H1 (cell line): ENCODE data around the gene UQCR10. TPM values are rescaled to one million over a fixed set of nuclear protein-coding genes. Genes with fewer than 3 reads are reported as not detected.

Source experiments
- CTCF ChIA-PET: fragments of 300-600 bp; sonication (Branson Sonifier 250); formaldehyde crosslinking; loops from one replicate; lab custom pipeline; 2021; ENCODE audit not compliant: partially characterized antibody; lab: Charles Lee
- POLR2A ChIA-PET: fragments of 300-600 bp; sonication (Branson Sonifier 250); formaldehyde crosslinking; loops from one replicate; lab custom pipeline; 2021; ENCODE audit warnings: inconsistent platforms; ENCODE audit not compliant: partially characterized antibody; lab: Charles Lee
- DNase-seq, 2 experiments: peaks; one replicate each; pipeline versions ENCODE4 v3.0.0 to v3.0.0-alpha.2; 2010 to 2022; ENCODE audit warnings: low spot score in 2 of 2, low read depth in 1 of 2, mixed read lengths in 1 of 2
- FAIRE-seq: peaks from 2 replicates; lab custom pipeline; 2011; peaks lifted over from hg19 to GRCh38; lab: Jason Lieb, UNC
- H2AFZ ChIP-seq: 2 replicates; pipeline ENCODE4 v1.8.1; 2012; ENCODE audit warnings: low read length, inconsistent platforms
- H2AK5ac ChIP-seq: 2 replicates; pipeline ENCODE4 v1.6.1; 2013; ENCODE audit warnings: low read depth, low read length
- H2BK120ac ChIP-seq: replicated peaks from 2 replicates; pipeline ENCODE3; 2013; ENCODE audit warnings: low read depth, low read length, inconsistent platforms
- H2BK12ac ChIP-seq: 2 replicates; pipeline ENCODE4 v1.6.1; 2013; ENCODE audit warnings: low read depth, low read length
- H2BK15ac ChIP-seq: 2 replicates; pipeline ENCODE4 v1.6.1; 2013; ENCODE audit warnings: low read length
- H2BK20ac ChIP-seq: 2 replicates; pipeline ENCODE4 v1.6.1; 2013; ENCODE audit warnings: low read length
- H2BK5ac ChIP-seq: 2 replicates; pipeline ENCODE4 v1.6.1; 2013; ENCODE audit warnings: low read depth, low read length
- H3K14ac ChIP-seq: 2 replicates; pipeline ENCODE4 v1.6.1; 2013; ENCODE audit warnings: inconsistent platforms; ENCODE audit not compliant: insufficient read length
- H3K18ac ChIP-seq: 2 replicates; pipeline ENCODE4 v1.6.1; 2013; ENCODE audit warnings: low read length; ENCODE audit errors: extremely low read depth
- H3K23ac ChIP-seq: 2 replicates; pipeline ENCODE4 v1.6.1; 2013; ENCODE audit warnings: inconsistent platforms; ENCODE audit not compliant: insufficient read length
- H3K23me2 ChIP-seq: 2 replicates; pipeline ENCODE4 v1.6.1; 2013; ENCODE audit warnings: low read depth, low read length
- H3K27ac ChIP-seq: 2 replicates; pipeline ENCODE4 v1.6.1; 2011; ENCODE audit warnings: low read depth, low read length, inconsistent platforms
- H3K27me3 ChIP-seq, 4 experiments: replicated peaks in 1 of 4; 1 replicate in 1 of 4; 2 replicates in 3 of 4; pipeline versions ENCODE4 v1.6.1 to v1.8.1; 2011 to 2013; ENCODE audit warnings: low read length in 3 of 4, mild to moderate bottlenecking in 3 of 4, inconsistent platforms in 2 of 4, mixed read lengths in 2 of 4, moderate library complexity in 1 of 4; ENCODE audit not compliant: control insufficient read depth in 3 of 4, insufficient read depth in 3 of 4; ENCODE audit errors: extremely low read depth in 1 of 4
- H3K36me3 ChIP-seq, 4 experiments: 2 replicates each; pipeline versions ENCODE4 v1.6.1 to v1.8.1; 2011 to 2013; ENCODE audit warnings: mild to moderate bottlenecking in 4 of 4, low read length in 3 of 4, moderate library complexity in 2 of 4, control low read depth in 1 of 4, inconsistent platforms in 1 of 4; ENCODE audit not compliant: insufficient read depth in 4 of 4, control insufficient read depth in 2 of 4
- H3K4ac ChIP-seq: replicated peaks from 2 replicates; pipeline ENCODE3; 2013; ENCODE audit warnings: low read length, low read depth, mixed read lengths, inconsistent platforms; ENCODE audit not compliant: insufficient read length
- H3K4me1 ChIP-seq, 4 experiments: replicated peaks in 1 of 4; 1 replicate in 1 of 4; 2 replicates in 3 of 4; pipeline versions ENCODE4 v1.6.1 to v1.8.1; 2011 to 2013; ENCODE audit warnings: low read length in 3 of 4, inconsistent platforms in 2 of 4, mixed read lengths in 1 of 4; ENCODE audit not compliant: insufficient read depth in 4 of 4, control insufficient read depth in 3 of 4
- H3K4me2 ChIP-seq, 2 experiments: 2 replicates each; pipeline versions ENCODE4 v1.6.1 to v1.8.1; 2011 to 2013; ENCODE audit warnings: low read depth in 2 of 2, low read length in 2 of 2, control low read depth in 1 of 2, inconsistent platforms in 1 of 2, mild to moderate bottlenecking in 1 of 2; ENCODE audit not compliant: insufficient read depth in 1 of 2
- H3K4me3 ChIP-seq, 4 experiments: fragments of 200-600, 300-600 bp in 1 of 4; sonication (generic), shearing (Covaris generic), sonication (Bioruptor Twin) in 1 of 4; 2 replicates each; pipeline versions ENCODE4 v1.5.1 to v1.8.1; 2011 to 2016; ENCODE audit warnings: low read length in 4 of 4, low read depth in 3 of 4, control low read depth in 2 of 4, inconsistent platforms in 2 of 4, mild to moderate bottlenecking in 2 of 4, mixed read lengths in 1 of 4, moderate library complexity in 1 of 4; ENCODE audit not compliant: insufficient read depth in 2 of 4; ENCODE audit errors: extremely low read depth in 1 of 4
- H3K56ac ChIP-seq: replicated peaks from 2 replicates; pipeline ENCODE3; 2013; ENCODE audit warnings: low read depth, mild to moderate bottlenecking, mixed read lengths, low read length, inconsistent platforms; ENCODE audit not compliant: insufficient read length
- H3K79me1 ChIP-seq: 2 replicates; pipeline ENCODE4 v1.6.1; 2013; ENCODE audit warnings: low read depth, low read length, control low read depth
- H3K79me2 ChIP-seq, 2 experiments: 2 replicates each; pipeline versions ENCODE4 v1.6.1 to v1.8.1; 2012 to 2013; ENCODE audit warnings: low read length in 2 of 2, mild to moderate bottlenecking in 2 of 2, inconsistent platforms in 1 of 2; ENCODE audit not compliant: insufficient read depth in 2 of 2, control insufficient read depth in 1 of 2
- H3K9ac ChIP-seq, 4 experiments: replicated peaks in 1 of 4; 1 replicate in 1 of 4; 2 replicates in 3 of 4; pipeline versions ENCODE4 v1.6.1 to v1.8.1; 2011 to 2013; ENCODE audit warnings: low read depth in 3 of 4, low read length in 3 of 4, control low read depth in 2 of 4, mild to moderate bottlenecking in 2 of 4, moderate library complexity in 2 of 4, inconsistent platforms in 1 of 4; ENCODE audit errors: extremely low read depth in 1 of 4
- H3K9me3 ChIP-seq, 2 experiments: 2 replicates each; pipeline versions ENCODE4 v1.6.1 to v1.8.1; 2012 to 2013; ENCODE audit warnings: mild to moderate bottlenecking in 2 of 2, moderate library complexity in 2 of 2, control low read depth in 1 of 2, inconsistent platforms in 1 of 2, low read depth in 1 of 2, low read length in 1 of 2, mixed read lengths in 1 of 2; ENCODE audit not compliant: insufficient read depth in 2 of 2
- H4K20me1 ChIP-seq, 2 experiments: replicated peaks in 1 of 2; 2 replicates each; pipeline versions ENCODE3 to v1.8.1; 2011 to 2013; ENCODE audit warnings: inconsistent platforms in 2 of 2, low read length in 2 of 2, mild to moderate bottlenecking in 1 of 2; ENCODE audit not compliant: insufficient read depth in 2 of 2, control insufficient read depth in 1 of 2
- H4K5ac ChIP-seq: 2 replicates; pipeline ENCODE4 v1.6.1; 2013; ENCODE audit warnings: low read length, low read depth, mixed read lengths, inconsistent platforms; ENCODE audit not compliant: insufficient read length
- H4K8ac ChIP-seq: 2 replicates; pipeline ENCODE4 v1.8.0; 2013; ENCODE audit warnings: mild to moderate bottlenecking, moderate library complexity, low read length, inconsistent platforms; ENCODE audit not compliant: insufficient read depth; ENCODE audit errors: extremely low read depth
- H4K91ac ChIP-seq: replicated peaks from 2 replicates; pipeline ENCODE3; 2013; ENCODE audit warnings: low read length, mixed read lengths, inconsistent platforms; ENCODE audit not compliant: insufficient read length
- CBX8 ChIP-seq: fragments of 300-800, 300-1000 bp; sonication (generic); IDR thresholded peaks from 2 replicates; pipeline ENCODE4 v1.7.1; 2016; ENCODE audit warnings: low read depth, low read length, borderline replicate concordance
- KDM1A ChIP-seq: fragments of 200-600, 300-600 bp; sonication (generic); IDR thresholded peaks from 2 replicates; pipeline ENCODE4 v1.7.1; 2016; ENCODE audit warnings: mild to moderate bottlenecking, low read length, borderline replicate concordance
- KDM4A ChIP-seq: IDR thresholded peaks from one replicate; pipeline ENCODE4 v1.7.1; 2012; ENCODE audit warnings: low read depth, mild to moderate bottlenecking, moderate library complexity, low read length, inconsistent platforms; ENCODE audit not compliant: severe bottlenecking
- SAP30 ChIP-seq: fragments of 300-600 bp; sonication (generic); IDR thresholded peaks from 2 replicates; pipeline ENCODE4 v1.7.1; 2012; ENCODE audit warnings: low read length, moderate library complexity, mild to moderate bottlenecking, inconsistent platforms; ENCODE audit not compliant: insufficient read depth, insufficient replicate concordance
- WGBS, 2 experiments: shearing (Covaris generic) in 1 of 2; methylation state at CpG; one replicate each; pipeline versions ENCODE4 v1.1.6 to v1.1.7; 2013 to 2015; ENCODE audit warnings: low lambda C conversion rate in 2 of 2, mixed read lengths in 2 of 2, inconsistent platforms in 1 of 2, low coverage in 1 of 2, missing lambda C conversion rate in 1 of 2; ENCODE audit not compliant: insufficient replicate concordance in 2 of 2, insufficient coverage in 1 of 2, insufficient read length in 1 of 2; ENCODE audit errors: extremely low coverage in 1 of 2, missing lambda C conversion rate in 1 of 2; 5-methylcytosine and 5-hydroxymethylcytosine counted together
- polyA plus RNA-seq, 7 experiments: library from polyadenylated mRNA; depleted of rRNA in 3 of 7; stranded (reverse) in 5 of 7; unstranded in 2 of 7; fragments of >200 nt in 5 of 7; fragments of 200-250 nt in 2 of 7; gene quantifications; 1 replicate in 5 of 7; 2 replicates in 1 of 7; 4 replicates in 1 of 7; pipeline versions ENCODE4 v1.2.1 to v1.2.3, GENCODE V29; 2011 to 2013; ENCODE audit warnings: missing spikeins in 2 of 7, mixed read lengths in 2 of 7
- total RNA-seq: library from RNA; stranded (reverse); fragmentation: NEBNext Ultra II Directional; extraction: Animal tissue kit (Norgen Biotek cat#: 25700); gene quantifications from 2 replicates; pipeline ENCODE4 v1.2.1, GENCODE V29; 2021

Gene UQCR10
- total and polyA plus RNA-seq, 2 of the 8 experiments (the other 6 are each of a cell fraction or from before 2014, with no cell fraction given): 102 to 260 TPM

- Histone ChIP-seq H2AFZ (no peak overlapping the region), H2AK5ac (no peak overlapping the region), H2BK20ac (no peak overlapping the region), H3K9ac (0 out of 7 replicates have a peak overlapping the region, but pooled peaks of 1 of the 4 experiments have one; percentile 21), H3K23ac (no peak overlapping the region), H3K4me3 (no peak overlapping the region), H2BK5ac (no peak overlapping the region), H2BK120ac (no peak overlapping the region), H4K91ac (no peak overlapping the region), H3K4ac (no peak overlapping the region), H3K14ac (no peak overlapping the region), H4K8ac (no peak overlapping the region), H3K9me3 (no peaks in the 10 kb centered on the region), H4K20me1 (peaks cover 0 to 3% of the 10 kb centered on the region in 2 experiments), H3K79me2 (no peaks in the 10 kb centered on the region), H3K4me2 (no peak overlapping the region), H2BK15ac (no peak overlapping the region), H3K79me1 (no peaks in the 10 kb centered on the region), H3K36me3 (peaks cover 0 to 32% (median 5%) of the 10 kb centered on the region in 4 experiments; a peak in 5 of 8 replicates), H3K56ac (no peak overlapping the region)
- DNase-seq (no peak), FAIRE-seq (no peak)
- 91% methylated on average over 5 of the region's 5 CpGs; no CpG with 5 or more reads in 1 of the 2 experiments for WGBS, 2 experiments
- TF ChIP-seq CBX8 (no peak), KDM4A (no peak), KDM1A (0 out of 2 replicates have a peak, but pooled peaks have one; percentile 67), SAP30 (no peak)
- TF ChIP-seq, all 59 proteins: peak for 1
- ChIA-PET POLR2A (interaction anchor here (1.1 kb wide), 1 partner anchor 17 kb away, joined by 3 read pairs; no protein-coding TSS in a partner anchor), CTCF (interaction anchor here (0.5 to 2.8 kb wide), 7 partner anchors 18 to 569 kb away, joined by 3 to 9 read pairs (median 3); no protein-coding TSS in a partner anchor)
- no peaks in the 10 kb centered on the region; a peak in 1 of 7 replicates for H3K4me1 ChIP-seq
- H3K23me2 ChIP-seq: no peaks in the 10 kb centered on the region
- no peak overlapping the region for H3K18ac ChIP-seq
- no peak overlapping the region for H4K5ac ChIP-seq
- H3K27ac ChIP-seq: no peak overlapping the region
- no peak overlapping the region for H2BK12ac ChIP-seq
- H3K27me3 ChIP-seq: no peaks in the 10 kb centered on the region
Observed at GRCh38 chr22:29790061-29790460, 22.9 kb downstream of the UQCR10 start.
